CD8-positive, alpha-beta memory T cell (primary cell): Measurements from ENCODE around the gene AGK. TPM values are rescaled to one million over a fixed set of nuclear protein-coding genes. Genes with fewer than 3 reads are reported as not detected.

Experiments used
- CTCF ChIA-PET: fragments of 350-600 bp; sonication (Branson Sonifier 250); formaldehyde crosslinking; loops from one replicate; lab custom pipeline; 2021; ENCODE audit warnings: antibody characterized with exemption; lab: Charles Lee
- POLR2A ChIA-PET: fragments of 350-600 bp; sonication (Branson Sonifier 250); formaldehyde crosslinking; loops from one replicate; lab custom pipeline; 2021; ENCODE audit warnings: antibody characterized with exemption; lab: Charles Lee
- DNase-seq, 5 donors: peaks; one replicate each; pipeline versions ENCODE4 v3.0.0 to v3.0.0-alpha.2; 2020 to 2022; ENCODE audit warnings: mixed read lengths in 1 of 5
- H3K27ac ChIP-seq: one replicate; pipeline ENCODE4 v1.7.0; 2013; ENCODE audit warnings: low read depth, mild to moderate bottlenecking, low read length, moderate library complexity
- H3K27me3 ChIP-seq: 2 replicates; pipeline ENCODE4 v1.7.0; 2013; ENCODE audit warnings: low read length, mild to moderate bottlenecking; ENCODE audit not compliant: insufficient read depth, poor library complexity, severe bottlenecking
- H3K36me3 ChIP-seq: 2 replicates; pipeline ENCODE4 v1.7.0; 2013; ENCODE audit warnings: mild to moderate bottlenecking, low read length, moderate library complexity; ENCODE audit not compliant: insufficient read depth
- H3K4me1 ChIP-seq: 2 replicates; pipeline ENCODE4 v1.7.0; 2013; ENCODE audit warnings: mild to moderate bottlenecking, low read length, moderate library complexity; ENCODE audit not compliant: insufficient read depth
- H3K4me3 ChIP-seq: 2 replicates; pipeline ENCODE4 v1.7.0; 2013; ENCODE audit warnings: mild to moderate bottlenecking, low read length
- H3K9me3 ChIP-seq: 2 replicates; pipeline ENCODE4 v1.7.0; 2013; ENCODE audit warnings: mild to moderate bottlenecking, low read length
- H3K27ac Mint-ChIP-seq, 8 donors: one replicate each; pipeline ENCODE4 v1.8.0; 2020 to 2021; ENCODE audit warnings: mixed read lengths in 8 of 8, mild to moderate bottlenecking in 6 of 8, inconsistent platforms in 3 of 8, moderate library complexity in 3 of 8
- H3K27me3 Mint-ChIP-seq, 2 donors: one replicate each; pipeline ENCODE4 v1.8.0; 2020 to 2021; ENCODE audit warnings: mixed read lengths in 2 of 2, mild to moderate bottlenecking in 1 of 2, moderate library complexity in 1 of 2
- H3K36me3 Mint-ChIP-seq, 3 donors: one replicate each; pipeline ENCODE4 v1.8.0; 2020 to 2021; ENCODE audit warnings: mixed read lengths in 3 of 3, inconsistent platforms in 1 of 3, mild to moderate bottlenecking in 1 of 3
- H3K4me1 Mint-ChIP-seq, 3 donors: one replicate each; pipeline ENCODE4 v1.8.0; 2020 to 2021; ENCODE audit warnings: mixed read lengths in 3 of 3, inconsistent platforms in 1 of 3, mild to moderate bottlenecking in 1 of 3
- H3K4me3 Mint-ChIP-seq, 7 donors: one replicate each; pipeline ENCODE4 v1.8.0; 2020 to 2021; ENCODE audit warnings: mixed read lengths in 7 of 7, mild to moderate bottlenecking in 6 of 7, moderate library complexity in 4 of 7, inconsistent platforms in 2 of 7
- H3K9me3 Mint-ChIP-seq, 5 donors: one replicate each; pipeline ENCODE4 v1.8.0; 2020 to 2022; ENCODE audit warnings: mixed read lengths in 5 of 5, mild to moderate bottlenecking in 3 of 5, moderate library complexity in 2 of 5, inconsistent platforms in 1 of 5
- polyA plus RNA-seq: library from polyadenylated mRNA; unstranded; fragments of 300-500 nt; fragmentation: Illumina TruSeq; gene quantifications from one replicate; pipeline ENCODE4 v1.2.3, GENCODE V29; 2021
- total RNA-seq, 2 experiments: library from RNA; stranded (reverse); gene quantifications; one replicate each; pipeline ENCODE4 v1.2.3, GENCODE V29; 2021

The AGK gene
- total and polyA plus RNA-seq, 3 experiments from 2014 or later, result 42.8 to 94.3 (median 88.5) TPM

GRCh38 chr7:141519623-141520022 lies 31.6 kb upstream of the AGK start:
- POLR2A ChIA-PET, result no interaction called here
- no peaks in the 10 kb centered on the region for H3K4me1 ChIP-seq
- no peak for DNase-seq
- no peaks in the 10 kb centered on the region for H3K36me3 Mint-ChIP-seq
- CTCF ChIA-PET, result no interaction called here
- H3K4me3 Mint-ChIP-seq, result no peak overlapping the region
- H3K27me3 ChIP-seq, result peaks cover 10% of the 10 kb centered on the region
- H3K27ac ChIP-seq, result no peak overlapping the region
- H3K27ac Mint-ChIP-seq, result no peak overlapping the region
- peaks cover 9 to 36% of the 10 kb centered on the region in 2 donors for H3K27me3 Mint-ChIP-seq
- no peaks in the 10 kb centered on the region for H3K36me3 ChIP-seq
- no peaks in the 10 kb centered on the region for H3K4me1 Mint-ChIP-seq
- H3K9me3 ChIP-seq, result no peaks in the 10 kb centered on the region
- no peaks in the 10 kb centered on the region for H3K9me3 Mint-ChIP-seq
- H3K4me3 ChIP-seq, result no peak overlapping the region

GRCh38 chr7:141522657-141523342 lies 28.4 kb upstream of the AGK start:
- ChIA-PET CTCF (no interaction called here), POLR2A (no interaction called here)
- no peak overlapping the region for H3K4me3 Mint-ChIP-seq
- H3K9me3 ChIP-seq, result no peaks in the 10 kb centered on the region
- H3K4me1 ChIP-seq, result no peaks in the 10 kb centered on the region
- H3K9me3 Mint-ChIP-seq, result no peaks in the 10 kb centered on the region
- no peaks in the 10 kb centered on the region for H3K36me3 ChIP-seq
- no peaks in the 10 kb centered on the region for H3K4me1 Mint-ChIP-seq
- no peaks in the 10 kb centered on the region for H3K36me3 Mint-ChIP-seq
- peaks cover 5% of the 10 kb centered on the region for H3K27me3 ChIP-seq
- H3K27ac ChIP-seq, result no peak overlapping the region
- H3K4me3 ChIP-seq, result no peak overlapping the region
- DNase-seq, result no peak
- H3K27ac Mint-ChIP-seq, result no peak overlapping the region
- H3K27me3 Mint-ChIP-seq, result peaks cover 11 to 24% of the 10 kb centered on the region in 2 donors

- Mint-ChIP-seq H3K4me1 (no peaks in the 10 kb centered on the region), H3K27ac (no peak overlapping the region), H3K27me3 (peaks cover 16 to 30% of the 10 kb centered on the region in 2 donors), H3K4me3 (no peak overlapping the region), H3K36me3 (no peaks in the 10 kb centered on the region), H3K9me3 (no peaks in the 10 kb centered on the region)
- POLR2A ChIA-PET, result no interaction called here
- no peaks in the 10 kb centered on the region for H3K4me1 ChIP-seq
- H3K4me3 ChIP-seq, result no peak overlapping the region
- CTCF ChIA-PET, result no interaction called here
- H3K27me3 ChIP-seq, result no peaks in the 10 kb centered on the region
- no peaks in the 10 kb centered on the region for H3K9me3 ChIP-seq
- H3K27ac ChIP-seq, result no peak overlapping the region
- DNase-seq, result no peak
- H3K36me3 ChIP-seq, result no peaks in the 10 kb centered on the region
Observed at GRCh38 chr7:141525973-141526514, 25.2 kb upstream of the AGK start.

GRCh38 chr7:141527076-141527475 lies 24.1 kb upstream of the AGK start:
- ChIA-PET CTCF (no interaction called here), POLR2A (no interaction called here)
- Mint-ChIP-seq H3K36me3 (no peaks in the 10 kb centered on the region), H3K27me3 (peaks cover 16 to 24% of the 10 kb centered on the region in 2 donors), H3K4me3 (no peak overlapping the region), H3K9me3 (no peaks in the 10 kb centered on the region), H3K27ac (no peak overlapping the region), H3K4me1 (no peaks in the 10 kb centered on the region)
- Histone ChIP-seq H3K9me3 (no peaks in the 10 kb centered on the region), H3K27me3 (no peaks in the 10 kb centered on the region), H3K36me3 (no peaks in the 10 kb centered on the region), H3K4me3 (no peak overlapping the region), H3K27ac (no peak overlapping the region), H3K4me1 (no peaks in the 10 kb centered on the region)
- no peak for DNase-seq

GRCh38 chr7:141528399-141528798 lies 22.8 kb upstream of the AGK start:
- Histone ChIP-seq H3K27ac (no peak overlapping the region), H3K9me3 (no peaks in the 10 kb centered on the region), H3K36me3 (no peaks in the 10 kb centered on the region), H3K4me1 (no peaks in the 10 kb centered on the region), H3K27me3 (no peaks in the 10 kb centered on the region), H3K4me3 (no peak overlapping the region)
- no peak overlapping the region for H3K27ac Mint-ChIP-seq
- no peaks in the 10 kb centered on the region for H3K9me3 Mint-ChIP-seq
- H3K4me1 Mint-ChIP-seq, result peaks cover 0 to 3% (median 2%) of the 10 kb centered on the region in 3 donors
- H3K4me3 Mint-ChIP-seq, result no peak overlapping the region
- DNase-seq, result no peak
- H3K36me3 Mint-ChIP-seq, result no peaks in the 10 kb centered on the region
- CTCF ChIA-PET, result no interaction called here
- peaks cover 18 to 28% of the 10 kb centered on the region in 2 donors for H3K27me3 Mint-ChIP-seq
- POLR2A ChIA-PET, result no interaction called here

GRCh38 chr7:141533149-141533949 lies 17.9 kb upstream of the AGK start:
- H3K4me3 Mint-ChIP-seq, result no peak overlapping the region
- H3K27me3 Mint-ChIP-seq, result peaks cover 8 to 40% of the 10 kb centered on the region in 2 donors
- H3K27me3 ChIP-seq, result peaks cover 6% of the 10 kb centered on the region
- no peaks in the 10 kb centered on the region for H3K36me3 Mint-ChIP-seq
- no peak overlapping the region for H3K27ac Mint-ChIP-seq
- H3K4me1 ChIP-seq, result no peaks in the 10 kb centered on the region
- H3K4me3 ChIP-seq, result no peak overlapping the region
- CTCF ChIA-PET, result interaction anchor here (0.6 to 2.0 kb wide), 12 partner anchors 9 to 1045 kb away, joined by 3 to 10 read pairs (median 3); partner anchors contain the start of gene SSBP1
- no peaks in the 10 kb centered on the region for H3K9me3 Mint-ChIP-seq
- H3K27ac ChIP-seq, result no peak overlapping the region
- POLR2A ChIA-PET, result no interaction called here
- DNase-seq, result peak; percentile 28 to 64 (median 38)
- no peaks in the 10 kb centered on the region for H3K9me3 ChIP-seq
- peaks cover 0 to 5% (median 2%) of the 10 kb centered on the region in 3 donors for H3K4me1 Mint-ChIP-seq
- no peaks in the 10 kb centered on the region for H3K36me3 ChIP-seq

GRCh38 chr7:141534757-141535737 lies 16.2 kb upstream of the AGK start:
- no peak overlapping the region for H3K27ac Mint-ChIP-seq
- H3K36me3 Mint-ChIP-seq, result no peaks in the 10 kb centered on the region
- H3K4me1 Mint-ChIP-seq, result peaks cover 0 to 5% (median 2%) of the 10 kb centered on the region in 3 donors
- Histone ChIP-seq H3K4me1 (no peaks in the 10 kb centered on the region), H3K9me3 (no peaks in the 10 kb centered on the region), H3K36me3 (no peaks in the 10 kb centered on the region), H3K4me3 (no peak overlapping the region), H3K27me3 (peaks cover 6% of the 10 kb centered on the region), H3K27ac (no peak overlapping the region)
- POLR2A ChIA-PET, result no interaction called here
- CTCF ChIA-PET, result interaction anchor here (1.1 to 2.0 kb wide), 3 partner anchors 7 to 249 kb away, joined by 3 to 10 read pairs (median 9); no protein-coding TSS in a partner anchor
- no peak overlapping the region for H3K4me3 Mint-ChIP-seq
- DNase-seq, result no peak
- no peaks in the 10 kb centered on the region for H3K9me3 Mint-ChIP-seq
- peaks cover 4 to 33% of the 10 kb centered on the region in 2 donors for H3K27me3 Mint-ChIP-seq
